Measurements from ENCODE around the gene ESPN. TPM values are rescaled to one million over a fixed set of nuclear protein-coding genes. Genes with fewer than 3 reads are reported as not detected.

Gene ESPN
- polyA plus RNA-seq, 4 donors: 7.6 to 23.5 (median 11.8) TPM

- no peak for DNase-seq (ENCODE audit: low read depth in 4 of 4, low spot score in 3 of 4)
Observed at GRCh38 chr1:6462412-6463119, 38.0 kb downstream of the ESPN start.

GRCh38 chr1:6463120-6463412, 38.5 kb downstream of the ESPN start:
- DNase-seq (ENCODE audit: low read depth in 4 of 4, low spot score in 3 of 4): no peak

- DNase-seq (ENCODE audit: low read depth in 4 of 4, low spot score in 3 of 4): no peak
Observed at GRCh38 chr1:6464514-6464836, 39.9 kb downstream of the ESPN start.

GRCh38 chr1:6464915-6465314, 40.3 kb downstream of the ESPN start:
- no peak for DNase-seq (ENCODE audit: low read depth in 4 of 4, low spot score in 3 of 4)

GRCh38 chr1:6465461-6466005, 41.0 kb downstream of the ESPN start:
- no peak for DNase-seq (ENCODE audit: low read depth in 4 of 4, low spot score in 3 of 4)

- no peak for DNase-seq (ENCODE audit: low read depth in 4 of 4, low spot score in 3 of 4)
Observed at GRCh38 chr1:6466023-6466422, 41.4 kb downstream of the ESPN start, which contains the start of gene TNFRSF25. TNFRSF25 (minus strand) TSS chr1:6466173; CDS start chr1:6466107, 66 bp downstream.

GRCh38 chr1:6466751-6467150, 42.2 kb downstream of the ESPN start:
- DNase-seq (ENCODE audit: low read depth in 4 of 4, low spot score in 3 of 4): no peak

- DNase-seq (ENCODE audit: low read depth in 4 of 4, low spot score in 3 of 4): no peak
Observed at GRCh38 chr1:6467224-6467623, 42.6 kb downstream of the ESPN start.

- no peak for DNase-seq (ENCODE audit: low read depth in 4 of 4, low spot score in 3 of 4)
Observed at GRCh38 chr1:6467744-6468688, 43.4 kb downstream of the ESPN start.

GRCh38 chr1:6468729-6469461, 44.3 kb downstream of the ESPN start:
- DNase-seq (ENCODE audit: low read depth in 4 of 4, low spot score in 3 of 4): no peak

GRCh38 chr1:6470132-6471085, 45.8 kb downstream of the ESPN start:
- no peak for DNase-seq (ENCODE audit: low read depth in 4 of 4, low spot score in 3 of 4)

- no peak for DNase-seq (ENCODE audit: low read depth in 4 of 4, low spot score in 3 of 4)
Observed at GRCh38 chr1:6471086-6471969, 46.8 kb downstream of the ESPN start.

GRCh38 chr1:6471970-6472368, 47.4 kb downstream of the ESPN start:
- DNase-seq (ENCODE audit: low read depth in 4 of 4, low spot score in 3 of 4): no peak

- no peak for DNase-seq (ENCODE audit: low read depth in 4 of 4, low spot score in 3 of 4)
Observed at GRCh38 chr1:6472391-6472790, 47.8 kb downstream of the ESPN start.

- no peak for DNase-seq (ENCODE audit: low read depth in 4 of 4, low spot score in 3 of 4)
Observed at GRCh38 chr1:6473156-6473555, 48.6 kb downstream of the ESPN start.

GRCh38 chr1:6473974-6474814, 49.6 kb downstream of the ESPN start:
- no peak for DNase-seq (ENCODE audit: low read depth in 4 of 4, low spot score in 3 of 4)

- DNase-seq (ENCODE audit: low read depth in 4 of 4, low spot score in 3 of 4): no peak
Observed at GRCh38 chr1:6474815-6475282, 50.3 kb downstream of the ESPN start.

Measured in left renal pelvis (tissue), 4 donors.